Measurements from ENCODE around the gene MOXD1.
A peak's percentile ranks its signal among the peaks of the same experiment; 100 is the strongest.
"Not testable (repeated sequence)": the region's sequence is repeated elsewhere in the genome, so short reads cannot be mapped to it uniquely, and the experiment has no call there.

Gene MOXD1

GRCh38 chr6:132282696-132283095 is 118.6 kb downstream of the MOXD1 start:
- DNase-seq (ENCODE audit: low read depth): no peak

GRCh38 chr6:132280436-132280835 is 120.8 kb downstream of the MOXD1 start:
- DNase-seq (ENCODE audit: low read depth): no peak

- DNase-seq (ENCODE audit: low read depth): peak; percentile 47
These were observed 121.6 kb downstream of the MOXD1 start for GRCh38 chr6:132279592-132280139.

GRCh38 chr6:132275066-132275970 is 126.0 kb downstream of the MOXD1 start:
- no peak for DNase-seq (ENCODE audit: low read depth)

DNA sequence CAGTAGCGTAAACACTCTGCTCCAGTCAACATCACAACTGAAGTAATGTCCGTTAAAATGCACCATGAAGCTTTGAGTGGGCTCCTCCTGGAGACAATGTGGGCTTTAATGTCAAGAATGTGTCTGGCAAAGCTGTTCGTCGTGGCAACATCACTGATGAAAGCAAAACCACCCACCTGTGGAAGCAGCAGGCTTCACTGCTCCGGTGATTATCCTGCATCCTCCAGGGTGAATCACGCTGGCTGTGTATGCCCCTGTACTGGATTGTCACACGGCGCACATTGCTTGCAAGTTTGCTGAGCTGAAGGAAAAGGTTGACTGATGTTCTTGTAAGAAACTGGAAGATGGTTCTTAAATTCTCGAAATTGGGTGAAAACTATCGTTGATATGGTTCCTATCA is 128.5 kb downstream of the MOXD1 start:
- DNase-seq (ENCODE audit: low read depth): no peak

DNA sequence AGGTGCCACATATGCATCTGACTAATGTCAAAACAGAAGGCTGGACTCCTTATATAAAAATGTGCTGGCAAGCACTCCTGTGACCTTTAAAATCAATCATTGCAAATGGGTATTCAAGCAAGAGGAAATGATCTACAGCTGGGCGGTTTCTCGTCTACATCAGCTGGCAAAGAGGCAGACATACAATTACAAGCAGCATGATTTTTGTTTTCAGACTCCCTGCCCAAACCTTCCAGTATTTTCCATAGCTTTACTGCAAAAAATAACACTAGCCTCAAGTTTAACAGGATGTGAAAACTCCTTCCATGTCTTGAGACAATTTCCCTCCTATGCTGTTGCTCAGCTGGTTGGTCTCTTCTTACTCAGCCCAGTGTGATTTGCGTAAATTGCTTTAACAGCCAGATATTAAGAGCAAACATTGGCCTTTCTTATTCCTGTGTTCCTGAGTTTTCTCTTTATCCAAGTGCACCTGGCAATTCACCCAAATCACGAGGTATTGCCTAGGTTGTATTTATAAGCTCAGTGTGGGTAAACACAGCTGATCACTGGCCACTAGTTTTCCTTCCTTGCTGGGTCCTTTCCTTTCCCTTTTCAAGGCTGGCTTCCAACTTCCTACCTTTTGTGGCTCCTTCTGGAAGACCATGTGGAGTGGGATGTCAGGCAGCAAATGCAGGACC is 130.4 kb downstream of the MOXD1 start:
- DNase-seq (ENCODE audit: low read depth): no peak

- DNase-seq (ENCODE audit: low read depth): not testable (repeated sequence)
These were observed 132.6 kb downstream of the MOXD1 start for GRCh38 chr6:132268666-132269065.

- DNase-seq (ENCODE audit: low read depth): no peak
These were observed 133.1 kb downstream of the MOXD1 start for GRCh38 chr6:132268209-132268608.

- DNase-seq (ENCODE audit: low read depth): no peak
These were observed 135.7 kb downstream of the MOXD1 start for GRCh38 chr6:132265451-132266097.

DNA sequence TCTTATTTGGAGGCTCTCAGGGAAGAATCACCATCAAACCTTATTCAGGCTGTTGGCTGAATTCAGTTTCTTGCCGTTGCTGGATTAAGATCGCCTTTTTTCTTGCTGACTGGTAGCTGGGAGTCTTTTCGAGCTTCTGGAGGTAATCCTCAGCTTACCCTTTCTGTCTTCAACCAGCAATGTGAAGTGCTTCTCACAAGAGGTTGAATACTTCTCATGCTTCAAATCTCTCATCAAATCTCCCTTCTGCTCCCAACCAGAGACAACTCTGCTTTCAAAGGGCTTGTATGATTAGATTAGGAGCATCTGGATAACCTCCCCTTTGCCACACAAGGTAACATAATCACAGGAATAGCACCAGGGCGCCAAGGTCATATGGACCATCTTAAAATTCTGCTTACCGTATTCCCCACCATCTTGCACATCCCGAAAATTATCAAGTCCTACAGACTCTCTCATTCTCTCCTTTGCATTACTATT is 137.2 kb downstream of the MOXD1 start:
- DNase-seq (ENCODE audit: low read depth): no peak

- DNase-seq (ENCODE audit: low read depth): no peak
These were observed 139.9 kb downstream of the MOXD1 start for GRCh38 chr6:132261354-132261753.

DNA sequence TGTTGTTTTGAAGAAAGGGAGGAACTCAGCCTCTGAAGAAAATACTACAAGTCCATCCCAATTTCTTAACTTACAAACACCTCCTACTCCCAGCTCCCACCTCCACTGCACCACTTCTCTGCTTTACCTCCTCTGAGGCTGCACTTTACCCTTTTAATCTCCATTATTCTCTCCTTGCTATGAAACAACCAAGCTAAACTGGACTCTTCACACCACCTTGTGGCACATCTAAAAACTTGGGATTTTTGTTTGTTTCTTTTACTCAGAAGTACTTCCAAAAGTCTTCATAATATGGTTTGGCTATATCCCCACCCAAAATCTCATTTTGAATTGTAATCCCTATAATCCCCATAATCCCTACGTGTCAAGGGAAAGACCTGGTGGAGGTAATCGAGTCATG is 142.2 kb downstream of the MOXD1 start:
- no peak for DNase-seq (ENCODE audit: low read depth)

DNA sequence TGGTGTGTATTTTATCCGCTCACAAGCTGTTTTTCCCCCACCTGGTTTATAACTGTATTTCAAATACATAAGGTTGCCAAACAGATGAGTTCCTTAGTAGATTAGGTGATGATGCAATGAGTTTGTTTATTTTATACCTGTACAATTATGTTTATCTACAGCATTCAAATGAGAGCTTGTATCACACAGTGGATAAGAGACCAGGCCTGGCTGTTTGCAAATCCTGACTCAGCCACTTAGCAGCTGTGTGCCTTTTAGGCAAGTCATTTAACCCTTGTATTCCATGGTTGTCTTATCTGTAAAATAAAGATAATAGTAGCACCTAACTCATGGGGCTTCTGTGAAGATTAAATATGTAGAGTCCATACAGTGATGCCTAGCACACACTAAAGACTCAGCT is 143.7 kb downstream of the MOXD1 start:
- no peak for DNase-seq (ENCODE audit: low read depth)

DNA sequence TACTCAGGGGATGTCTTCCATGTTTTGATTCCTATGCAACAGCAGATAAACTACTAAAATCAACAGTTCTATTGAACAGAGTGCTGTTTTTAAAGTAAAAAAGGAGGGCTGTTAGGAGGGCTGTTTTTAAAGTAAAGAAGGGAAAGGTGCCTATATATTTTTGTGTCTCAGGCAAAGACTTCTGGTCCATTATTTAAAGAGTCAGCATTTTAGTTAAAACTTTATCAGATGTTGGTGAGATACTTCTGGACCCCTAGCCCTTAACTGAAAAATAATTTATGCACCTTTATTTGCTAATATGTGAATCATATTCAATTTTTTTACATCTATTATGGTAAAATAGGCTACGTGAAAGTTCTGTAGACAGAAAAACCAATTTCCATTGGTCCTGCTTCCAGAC is 144.8 kb downstream of the MOXD1 start:
- DNase-seq (ENCODE audit: low read depth): no peak

GRCh38 chr6:132253906-132254305 is 147.4 kb downstream of the MOXD1 start:
- DNase-seq (ENCODE audit: low read depth): no peak

DNA sequence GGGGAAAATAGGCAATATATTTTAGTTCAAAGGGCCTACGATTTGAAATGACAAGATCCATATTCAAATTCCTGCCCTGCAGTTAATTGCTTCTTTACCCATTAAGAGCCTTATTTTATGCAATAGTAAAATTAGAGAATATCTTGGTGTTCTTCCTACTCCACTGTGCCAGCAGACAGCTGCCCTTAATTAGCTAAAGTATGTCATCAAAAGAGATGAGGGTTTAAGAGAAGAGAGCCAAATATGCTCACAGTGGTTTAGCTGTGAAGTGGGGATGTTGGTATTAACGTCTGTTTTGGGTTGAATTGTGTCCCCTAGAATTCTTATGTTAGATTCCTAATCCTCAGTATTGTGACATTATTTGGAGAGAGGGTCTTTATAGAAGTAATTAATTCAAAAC is 148.1 kb downstream of the MOXD1 start:
- no peak for DNase-seq (ENCODE audit: low read depth)

GRCh38 chr6:132252113-132252512 is 149.2 kb downstream of the MOXD1 start:
- DNase-seq (ENCODE audit: low read depth): no peak

- DNase-seq (ENCODE audit: low read depth): no peak
These were observed 149.6 kb downstream of the MOXD1 start for GRCh38 chr6:132251711-132252110.

- no peak for DNase-seq (ENCODE audit: low read depth)
These were observed 153.7 kb downstream of the MOXD1 start for GRCh38 chr6:132247381-132248159.

- no peak for DNase-seq (ENCODE audit: low read depth)
These were observed 154.5 kb downstream of the MOXD1 start for GRCh38 chr6:132246632-132247270.

DNA sequence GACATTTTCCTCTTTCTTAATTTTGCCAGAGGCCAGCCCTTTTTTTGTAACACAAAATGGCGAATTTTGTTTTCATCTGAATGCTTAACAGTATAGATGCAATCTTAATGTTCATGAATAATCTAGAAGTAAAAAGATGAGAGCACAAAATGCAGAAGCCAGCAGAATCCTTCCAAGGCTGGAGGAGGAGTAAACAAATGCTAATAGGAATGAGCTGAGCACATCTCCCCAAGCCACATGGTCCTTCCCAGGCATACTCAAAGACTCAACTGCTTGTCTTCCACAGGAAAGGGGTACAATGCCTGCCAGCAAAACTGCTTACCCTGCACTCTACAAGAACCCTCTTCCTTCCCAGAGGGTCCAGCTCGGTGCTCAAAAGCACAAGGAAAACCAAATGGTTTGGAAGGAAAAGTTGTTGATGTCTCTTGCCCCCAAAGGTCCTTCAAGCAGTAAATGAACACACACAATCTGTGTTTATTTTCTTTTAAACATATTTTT is 155.1 kb downstream of the MOXD1 start:
- no peak for DNase-seq (ENCODE audit: low read depth)

Measured in stimulated activated CD8-positive, alpha-beta memory T cell treated with anti-CD3 and anti-CD28 coated beads, Interleukin-7, amount 100 ng/mL, for 24 hours (primary cell).